ENCODE measurements around the gene FASTK.

FASTK gene, protein sequence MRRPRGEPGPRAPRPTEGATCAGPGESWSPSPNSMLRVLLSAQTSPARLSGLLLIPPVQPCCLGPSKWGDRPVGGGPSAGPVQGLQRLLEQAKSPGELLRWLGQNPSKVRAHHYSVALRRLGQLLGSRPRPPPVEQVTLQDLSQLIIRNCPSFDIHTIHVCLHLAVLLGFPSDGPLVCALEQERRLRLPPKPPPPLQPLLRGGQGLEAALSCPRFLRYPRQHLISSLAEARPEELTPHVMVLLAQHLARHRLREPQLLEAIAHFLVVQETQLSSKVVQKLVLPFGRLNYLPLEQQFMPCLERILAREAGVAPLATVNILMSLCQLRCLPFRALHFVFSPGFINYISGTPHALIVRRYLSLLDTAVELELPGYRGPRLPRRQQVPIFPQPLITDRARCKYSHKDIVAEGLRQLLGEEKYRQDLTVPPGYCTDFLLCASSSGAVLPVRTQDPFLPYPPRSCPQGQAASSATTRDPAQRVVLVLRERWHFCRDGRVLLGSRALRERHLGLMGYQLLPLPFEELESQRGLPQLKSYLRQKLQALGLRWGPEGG

GRCh38 chr7:151080522-151081169 is at the start of gene FASTK:
TSS of gene FASTK (minus strand) at chr7:151080809. CDS start at chr7:151080766, 43 bp downstream.
- TF ChIP-seq CTCF (IDR thresholded peaks at IDR 0.05) = no peak

GRCh38 chr7:151129960-151130591 is 49.5 kb upstream of the FASTK start:
- TF ChIP-seq CTCF (IDR thresholded peaks at IDR 0.05) = no peak

GRCh38 chr7:151129117-151129959 is 48.7 kb upstream of the FASTK start:
- TF ChIP-seq CTCF (IDR thresholded peaks at IDR 0.05) = no peak

GRCh38 chr7:151128716-151129115 is 48.1 kb upstream of the FASTK start:
- TF ChIP-seq CTCF (IDR thresholded peaks at IDR 0.05) = no peak

DNA sequence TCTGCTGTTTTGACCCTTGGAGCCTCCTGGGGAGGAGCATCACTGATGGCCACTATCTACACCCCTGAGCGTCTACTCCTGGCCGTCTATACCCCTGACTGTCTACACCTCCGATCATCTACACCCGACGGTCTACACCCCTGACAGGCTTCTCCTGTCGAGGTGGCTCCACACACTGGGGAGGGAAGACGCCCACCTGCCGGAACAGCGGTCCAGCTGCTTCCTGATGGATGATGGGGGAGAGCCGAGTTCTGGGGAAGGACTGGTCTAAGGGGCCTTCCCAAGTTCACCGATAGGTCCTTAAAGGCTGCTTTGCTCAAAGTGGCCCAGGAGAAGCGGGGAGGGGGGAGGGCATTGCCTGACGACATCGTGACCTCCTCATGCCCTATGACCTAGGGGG is 47.5 kb upstream of the FASTK start:
- no peak for TF ChIP-seq CTCF (IDR thresholded peaks at IDR 0.05)

DNA sequence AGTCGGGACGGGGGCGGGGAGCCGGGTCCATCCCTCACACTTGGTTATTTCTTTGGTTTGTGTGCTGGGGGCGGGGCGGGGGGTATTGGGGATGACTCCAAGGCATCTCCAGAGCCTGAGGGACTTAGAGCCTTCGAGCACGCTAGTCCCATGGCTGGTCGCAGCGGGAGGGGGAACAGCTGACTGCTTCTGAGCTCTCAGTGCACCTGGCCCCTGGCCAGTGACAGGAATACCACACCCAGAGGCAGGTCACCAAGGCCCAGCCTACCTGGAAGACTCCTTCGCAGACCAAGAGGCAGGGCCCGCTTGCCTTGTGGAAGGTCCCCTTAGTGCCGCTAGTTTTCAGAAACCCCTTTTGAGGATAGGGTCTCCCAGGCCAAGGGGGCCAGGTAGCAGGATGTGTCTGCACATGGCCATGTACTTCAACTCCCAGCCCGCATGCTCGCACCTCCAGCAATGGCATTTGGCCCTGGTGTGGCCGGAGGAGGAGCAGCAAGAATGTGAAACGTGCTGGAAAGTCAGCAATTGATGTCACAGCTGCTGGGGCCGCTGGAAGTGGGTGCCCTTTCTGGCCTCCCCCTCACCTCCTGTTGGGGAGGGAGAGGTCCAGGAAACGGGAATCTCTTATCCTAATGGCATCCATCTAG is 46.0 kb upstream of the FASTK start:
- TF ChIP-seq CTCF (IDR thresholded peaks at IDR 0.05) = no peak
